ENCODE measurements around the gene PCNX1.
A peak's percentile ranks its signal among the peaks of the same experiment; 100 is the strongest.
"Not testable (repeated sequence)": the region's sequence is repeated elsewhere in the genome, so short reads cannot be mapped to it uniquely, and the experiment has no call there.

PCNX1 gene

GRCh38 chr14:71022012-71022869 lies 115.0 kb downstream of the PCNX1 start:
- DNase-seq = no peak

- DNase-seq = no peak
Observed at GRCh38 chr14:71022939-71023338, 115.7 kb downstream of the PCNX1 start.

- DNase-seq = no peak
Observed at GRCh38 chr14:71029236-71029781, 122.0 kb downstream of the PCNX1 start.

GRCh38 chr14:71031000-71031399 lies 123.7 kb downstream of the PCNX1 start:
- DNase-seq = no peak

GRCh38 chr14:71036433-71036832 lies 129.2 kb downstream of the PCNX1 start:
- no peak for DNase-seq

- no peak for DNase-seq
Observed at GRCh38 chr14:71048393-71048792, 141.1 kb downstream of the PCNX1 start.

GRCh38 chr14:71049435-71050133 lies 142.3 kb downstream of the PCNX1 start:
- DNase-seq = no peak

GRCh38 chr14:71050227-71050823 lies 143.1 kb downstream of the PCNX1 start:
- DNase-seq = peak; percentile 27

- no peak for DNase-seq
Observed at GRCh38 chr14:71054706-71055105, 147.4 kb downstream of the PCNX1 start.

GRCh38 chr14:71056168-71056567 lies 148.9 kb downstream of the PCNX1 start:
- DNase-seq = no peak

GRCh38 chr14:71060274-71060673 lies 153.0 kb downstream of the PCNX1 start:
- no peak for DNase-seq

- DNase-seq = no peak
Observed at GRCh38 chr14:71060825-71061455, 153.7 kb downstream of the PCNX1 start.

GRCh38 chr14:71061458-71061857 lies 154.2 kb downstream of the PCNX1 start:
- no peak for DNase-seq

- no peak for DNase-seq
Observed at GRCh38 chr14:71062581-71063303, 155.5 kb downstream of the PCNX1 start.

GRCh38 chr14:71063351-71063750 lies 156.1 kb downstream of the PCNX1 start:
- no peak for DNase-seq

GRCh38 chr14:71064747-71065146 lies 157.5 kb downstream of the PCNX1 start:
- not testable (repeated sequence) for DNase-seq

- no peak for DNase-seq
Observed at GRCh38 chr14:71070169-71070568, 162.9 kb downstream of the PCNX1 start.

- no peak for DNase-seq
Observed at GRCh38 chr14:71071042-71071441, 163.8 kb downstream of the PCNX1 start.

GRCh38 chr14:71076462-71077092 lies 169.3 kb downstream of the PCNX1 start:
- no peak for DNase-seq

GRCh38 chr14:71078500-71078899 lies 171.2 kb downstream of the PCNX1 start:
- DNase-seq = no peak

- DNase-seq = no peak
Observed at GRCh38 chr14:71086567-71086966, 179.3 kb downstream of the PCNX1 start.

- DNase-seq = no peak
Observed at GRCh38 chr14:71089971-71090370, 182.7 kb downstream of the PCNX1 start.

Measured in CD4-positive, alpha-beta T cell treated with Interleukin-21 for 1 hour (primary cell).